Measurements from ENCODE around the gene PAQR6.
A peak's percentile ranks its signal among the peaks of the same experiment; 100 is the strongest.
"Not testable (repeated sequence)": the region's sequence is repeated elsewhere in the genome, so short reads cannot be mapped to it uniquely, and the experiment has no call there.

PAQR6 gene

DNA sequence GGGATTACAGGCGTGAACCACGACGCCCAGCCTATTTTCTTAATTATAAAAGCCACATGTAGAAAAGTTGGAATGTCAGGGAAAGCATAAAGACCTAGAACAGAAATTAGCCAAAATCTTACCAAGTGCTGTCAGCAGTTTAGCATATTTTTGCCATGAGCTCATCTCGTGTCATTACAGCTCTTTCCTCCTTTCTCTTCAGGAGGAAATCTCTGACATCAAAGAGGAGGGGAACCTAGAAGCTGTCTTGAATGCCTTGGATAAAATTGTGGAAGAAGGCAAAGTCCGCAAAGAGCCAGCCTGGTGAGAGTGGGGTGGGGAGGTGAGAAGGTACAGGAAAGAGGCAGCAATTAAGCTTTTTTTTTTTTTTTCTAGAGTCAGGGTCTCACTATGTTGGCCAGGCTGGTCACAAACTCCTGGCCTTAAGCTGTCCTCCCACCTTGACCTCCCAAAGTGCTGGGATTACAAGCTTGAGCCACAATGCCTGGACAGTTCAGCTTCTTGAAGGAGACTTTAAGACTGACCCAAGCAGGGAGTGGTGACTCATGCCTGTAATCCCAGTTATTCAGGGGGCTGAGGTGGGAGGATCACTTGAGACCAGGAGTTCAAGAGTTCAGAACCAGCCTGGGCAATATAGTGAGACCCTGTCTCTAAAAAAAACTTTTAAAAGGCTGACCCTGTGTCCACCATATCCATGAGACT lies 14.3 kb downstream of the PAQR6 start:
- H3K36me3 Mint-ChIP-seq: peaks cover 27% of the 10 kb centered on the region
- CTCF ChIA-PET: interaction anchor here (1.0 to 1.1 kb wide), 2 partner anchors 86 to 88 kb away, joined by 3 read pairs; no protein-coding TSS in a partner anchor
- no peak for DNase-seq
- H3K4me1 Mint-ChIP-seq: no peaks in the 10 kb centered on the region
- no peaks in the 10 kb centered on the region for H3K27me3 Mint-ChIP-seq
- H3K4me3 Mint-ChIP-seq: no peak overlapping the region
- no peaks in the 10 kb centered on the region for H3K9me3 Mint-ChIP-seq
- H3K27ac Mint-ChIP-seq: no peak overlapping the region

DNA sequence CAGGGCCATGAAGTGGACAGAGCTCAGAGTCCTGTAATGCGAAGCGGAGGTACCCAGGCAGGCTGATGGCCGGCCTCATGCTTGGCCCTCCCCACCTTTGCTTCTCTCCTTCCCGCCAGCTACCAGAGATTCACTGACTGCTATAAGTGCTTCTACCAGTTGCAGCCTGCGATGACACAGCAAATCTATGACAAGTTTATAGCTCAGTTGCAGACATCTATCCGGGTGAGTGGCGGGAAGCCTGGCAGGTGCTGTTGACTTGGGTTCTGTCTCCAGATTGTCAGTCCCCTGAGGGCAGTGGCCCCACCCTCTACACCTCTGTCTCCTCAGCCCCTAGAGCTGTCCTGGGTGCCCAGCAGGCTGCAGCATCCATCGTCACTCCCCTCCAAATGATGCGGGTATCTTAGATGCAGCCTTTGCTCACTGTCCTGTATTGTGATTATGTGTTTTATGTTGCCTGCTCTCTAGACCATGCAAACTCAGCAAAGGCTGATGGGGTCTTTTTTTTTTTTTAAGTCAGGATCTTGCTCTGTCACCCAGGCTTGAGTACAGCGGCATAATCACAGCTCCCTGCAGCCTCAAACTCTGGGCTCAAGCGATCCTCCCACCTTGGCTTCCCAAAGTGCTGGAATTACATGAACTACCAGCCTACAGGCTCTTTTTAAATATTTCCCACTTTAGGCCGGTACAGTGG lies 15.5 kb downstream of the PAQR6 start:
- no peaks in the 10 kb centered on the region for H3K9me3 Mint-ChIP-seq
- CTCF ChIA-PET: interaction anchor here (0.5 to 1.1 kb wide), 3 partner anchors 10 to 87 kb away, joined by 3 read pairs; no protein-coding TSS in a partner anchor
- no peak overlapping the region for H3K27ac Mint-ChIP-seq
- no peak overlapping the region for H3K4me3 Mint-ChIP-seq
- no peak for DNase-seq
- H3K4me1 Mint-ChIP-seq: peaks cover 2% of the 10 kb centered on the region
- H3K36me3 Mint-ChIP-seq: peaks cover 28% of the 10 kb centered on the region
- H3K27me3 Mint-ChIP-seq: no peaks in the 10 kb centered on the region

DNA sequence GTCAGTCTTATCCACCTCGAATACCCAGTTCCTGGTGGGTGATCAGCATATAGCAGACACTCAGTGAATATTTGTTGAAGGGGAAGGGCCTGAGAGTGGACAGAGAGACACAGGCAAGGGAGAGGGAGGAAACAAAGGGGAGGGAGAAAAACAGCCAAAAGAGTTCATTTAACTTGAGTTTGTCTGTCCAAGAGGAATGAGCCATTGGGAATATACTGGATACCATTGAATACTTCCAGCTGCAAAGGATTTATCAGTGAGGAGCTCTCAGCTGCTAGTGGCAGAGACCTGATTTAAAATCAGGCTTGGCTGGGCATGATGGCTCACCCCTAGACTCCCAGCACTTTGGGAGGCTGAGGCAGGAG lies 17.4 kb downstream of the PAQR6 start:
- peaks cover 26% of the 10 kb centered on the region for H3K36me3 Mint-ChIP-seq
- peaks cover 14% of the 10 kb centered on the region for H3K4me1 Mint-ChIP-seq
- no peak for DNase-seq
- H3K4me3 Mint-ChIP-seq: no peak overlapping the region
- H3K27me3 Mint-ChIP-seq: no peaks in the 10 kb centered on the region
- CTCF ChIA-PET: interaction anchor here (9.9 kb wide), 1 partner anchor 81 kb away, joined by 315 read pairs; the partner anchor contains the start of gene SEMA4A
- H3K9me3 Mint-ChIP-seq: no peaks in the 10 kb centered on the region
- no peak overlapping the region for H3K27ac Mint-ChIP-seq

- Mint-ChIP-seq H3K4me1 (peaks cover 17% of the 10 kb centered on the region), H3K27me3 (no peaks in the 10 kb centered on the region), H3K27ac (no peak overlapping the region), H3K36me3 (peaks cover 27% of the 10 kb centered on the region), H3K9me3 (no peaks in the 10 kb centered on the region), H3K4me3 (no peak overlapping the region)
- CTCF ChIA-PET: interaction anchor here (0.7 to 9.9 kb wide), 2 partner anchors 81 to 369 kb away, joined by 3 to 315 read pairs; partner anchors contain the start of gene SEMA4A
- no peak for DNase-seq
Measured at GRCh38 chr1:156229809-156230472, 17.9 kb downstream of the PAQR6 start.

- Mint-ChIP-seq H3K27ac (no peak overlapping the region), H3K36me3 (peaks cover 31% of the 10 kb centered on the region), H3K4me3 (no peak overlapping the region), H3K27me3 (no peaks in the 10 kb centered on the region), H3K9me3 (no peaks in the 10 kb centered on the region), H3K4me1 (peaks cover 24% of the 10 kb centered on the region)
- DNase-seq: no peak
- CTCF ChIA-PET: interaction anchor here (1.5 to 9.9 kb wide), 2 partner anchors 79 to 91 kb away, joined by 3 to 315 read pairs; partner anchors contain the start of gene SEMA4A
Measured at GRCh38 chr1:156228501-156228900, 19.4 kb downstream of the PAQR6 start.

DNA sequence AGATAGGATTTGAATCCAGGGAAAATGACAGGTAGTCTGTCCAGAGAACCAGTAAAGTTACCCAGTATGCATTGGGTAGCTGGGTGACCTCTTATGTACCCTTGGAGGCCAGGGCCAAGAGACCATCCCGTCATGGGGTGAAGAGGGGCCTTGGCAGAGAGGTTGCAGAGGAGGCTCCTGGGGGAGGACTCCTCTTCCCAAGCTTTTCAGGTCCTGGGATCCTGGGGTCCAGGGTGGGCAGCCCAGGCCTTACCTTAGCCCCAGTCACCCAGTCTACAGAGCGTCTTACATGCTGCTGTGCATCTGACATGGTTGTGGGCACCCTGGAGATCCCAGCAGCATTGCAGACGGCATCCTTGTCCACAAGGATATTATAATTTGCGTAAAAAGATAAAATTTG lies 21.1 kb downstream of the PAQR6 start:
- H3K9me3 Mint-ChIP-seq: no peaks in the 10 kb centered on the region
- DNase-seq: no peak
- peak overlapping the region; percentile 89 for H3K27ac Mint-ChIP-seq
- no peak overlapping the region for H3K4me3 Mint-ChIP-seq
- H3K27me3 Mint-ChIP-seq: no peaks in the 10 kb centered on the region
- peaks cover 41% of the 10 kb centered on the region for H3K4me1 Mint-ChIP-seq
- CTCF ChIA-PET: interaction anchor here (0.6 to 9.9 kb wide), 7 partner anchors 13 to 323 kb away, joined by 3 to 315 read pairs (median 16); partner anchors contain the start of genes PMF1 and SEMA4A
- peaks cover 46% of the 10 kb centered on the region for H3K36me3 Mint-ChIP-seq

- peaks cover 51% of the 10 kb centered on the region for H3K36me3 Mint-ChIP-seq
- CTCF ChIA-PET: interaction anchor here (0.6 to 9.9 kb wide), 13 partner anchors 12 to 130 kb away, joined by 3 to 315 read pairs (median 7); partner anchors contain the start of genes PMF1 and SEMA4A
- H3K4me3 Mint-ChIP-seq: no peak overlapping the region
- no peak for DNase-seq
- H3K9me3 Mint-ChIP-seq: no peaks in the 10 kb centered on the region
- H3K4me1 Mint-ChIP-seq: peaks cover 48% of the 10 kb centered on the region
- H3K27me3 Mint-ChIP-seq: no peaks in the 10 kb centered on the region
- peak overlapping the region; percentile 89 for H3K27ac Mint-ChIP-seq
Measured at GRCh38 chr1:156226116-156226538, 21.7 kb downstream of the PAQR6 start.

- CTCF ChIA-PET: interaction anchor here (0.6 to 9.9 kb wide), 21 partner anchors 12 to 221 kb away, joined by 3 to 315 read pairs (median 4); partner anchors contain the start of genes PMF1, SEMA4A and SMG5
- H3K27ac Mint-ChIP-seq: peak overlapping the region; percentile 89
Measured at GRCh38 chr1:156225677-156226014, 22.2 kb downstream of the PAQR6 start.

GRCh38 chr1:156221986-156222692 lies 25.7 kb downstream of the PAQR6 start:
- CTCF ChIA-PET: interaction anchor here (0.7 to 9.9 kb wide), 4 partner anchors 8 to 73 kb away, joined by 3 to 315 read pairs (median 24); partner anchors contain the start of genes PMF1 and SEMA4A
- peaks cover 48% of the 10 kb centered on the region for H3K36me3 Mint-ChIP-seq
- peaks cover 75% of the 10 kb centered on the region for H3K4me1 Mint-ChIP-seq
- H3K27me3 Mint-ChIP-seq: no peaks in the 10 kb centered on the region
- no peak for DNase-seq
- H3K4me3 Mint-ChIP-seq: no peak overlapping the region
- H3K27ac Mint-ChIP-seq: peak overlapping the region; percentile 85
- H3K9me3 Mint-ChIP-seq: peaks cover 3% of the 10 kb centered on the region

More at GRCh38 chr1:156225677-156226014, 22.2 kb downstream of the PAQR6 start:
- Mint-ChIP-seq H3K4me3 (no peak overlapping the region), H3K4me1 (peaks cover 51% of the 10 kb centered on the region), H3K36me3 (peaks cover 55% of the 10 kb centered on the region), H3K9me3 (no peaks in the 10 kb centered on the region), H3K27me3 (no peaks in the 10 kb centered on the region)
- no peak for DNase-seq

DNA sequence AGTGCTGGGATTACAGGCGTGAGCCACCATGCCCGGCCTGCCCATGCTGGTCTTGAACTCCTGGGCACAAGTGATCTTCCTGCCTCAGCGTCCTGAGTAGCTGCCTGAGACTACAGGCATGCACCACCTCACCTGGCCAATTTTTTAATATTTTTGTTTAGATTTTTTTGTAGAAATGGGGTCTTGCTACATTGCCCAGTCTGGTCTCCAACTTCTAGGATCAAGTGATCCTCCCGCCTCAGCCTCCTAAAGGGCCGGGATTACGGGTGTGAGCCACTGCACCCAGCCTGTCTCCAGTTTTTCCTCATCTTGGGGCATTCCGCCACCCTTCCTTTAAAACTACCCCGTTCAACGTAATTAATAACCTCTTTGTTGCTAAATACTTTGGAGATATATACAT lies 27.6 kb downstream of the PAQR6 start:
- Mint-ChIP-seq H3K27me3 (no peaks in the 10 kb centered on the region), H3K27ac (peak overlapping the region; percentile 81), H3K36me3 (peaks cover 42% of the 10 kb centered on the region), H3K4me3 (no peak overlapping the region), H3K9me3 (peaks cover 3% of the 10 kb centered on the region), H3K4me1 (peaks cover 73% of the 10 kb centered on the region)
- CTCF ChIA-PET: interaction anchor here (1.2 to 1.5 kb wide), 3 partner anchors 21 to 74 kb away, joined by 4 to 5 read pairs (median 5); partner anchors contain the start of gene SLC25A44
- DNase-seq: no peak

GRCh38 chr1:156217871-156218270 lies 30.0 kb downstream of the PAQR6 start:
- peak overlapping the region; percentile 98 for H3K27ac Mint-ChIP-seq
- CTCF ChIA-PET: interaction anchor here (1.1 kb wide), 1 partner anchor 42 kb away, joined by 5 read pairs; no protein-coding TSS in a partner anchor
- no peaks in the 10 kb centered on the region for H3K27me3 Mint-ChIP-seq
- peak; percentile 49 for DNase-seq
- H3K9me3 Mint-ChIP-seq: peaks cover 3% of the 10 kb centered on the region
- peaks cover 44% of the 10 kb centered on the region for H3K36me3 Mint-ChIP-seq
- peaks cover 79% of the 10 kb centered on the region for H3K4me1 Mint-ChIP-seq
- peak overlapping the region; percentile 42 for H3K4me3 Mint-ChIP-seq

DNA sequence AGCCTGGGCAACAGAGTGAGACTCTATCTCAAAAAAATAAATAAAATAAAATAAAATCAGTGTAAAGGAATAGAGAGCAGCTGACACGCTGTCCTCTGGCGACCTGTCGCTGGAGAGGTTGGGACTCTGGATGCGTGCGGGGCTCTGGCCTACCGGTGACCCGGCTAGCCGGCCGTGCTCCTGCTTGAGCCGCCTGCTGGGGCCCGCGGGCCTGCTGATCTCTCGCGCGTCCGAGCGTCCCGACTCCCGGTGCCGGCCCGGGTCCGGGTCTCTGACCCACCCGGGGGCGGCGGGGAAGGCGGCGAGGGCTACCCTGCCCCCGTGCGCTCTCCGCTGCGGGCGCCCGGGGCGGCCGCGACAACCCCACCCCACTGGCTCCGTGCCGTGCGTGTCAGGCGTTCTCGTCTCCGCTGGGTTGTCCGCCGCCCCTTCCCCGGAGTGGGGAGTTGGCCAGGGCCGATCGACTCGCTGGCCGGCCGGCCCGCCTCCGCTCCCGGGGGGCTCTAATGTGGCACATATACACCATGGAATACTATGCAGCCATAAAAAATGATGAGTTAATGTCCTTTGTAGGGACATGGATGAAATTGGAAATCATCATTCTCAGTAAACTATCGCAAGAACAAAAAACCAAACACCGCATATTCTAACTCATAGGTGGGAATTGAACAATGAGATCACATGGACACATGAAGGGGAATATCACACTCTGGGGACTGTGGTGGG lies 31.3 kb downstream of the PAQR6 start:
- H3K27ac Mint-ChIP-seq: peak overlapping the region; percentile 98
- H3K4me1 Mint-ChIP-seq: peaks cover 78% of the 10 kb centered on the region
- not testable (repeated sequence) for H3K27me3 Mint-ChIP-seq, H3K9me3 Mint-ChIP-seq, DNase-seq
- H3K36me3 Mint-ChIP-seq: peaks cover 37% of the 10 kb centered on the region
- CTCF ChIA-PET: interaction anchor here (5.1 kb wide), 1 partner anchor 8 kb away, joined by 44 read pairs; no protein-coding TSS in a partner anchor
- peak overlapping the region; percentile 42 for H3K4me3 Mint-ChIP-seq

Data from activated naive CD4-positive, alpha-beta T cell treated with anti-CD3 and anti-CD28 coated beads, Interleukin-2, amount 10 ng/mL, durations not matched to agents 7 days and 5 days (primary cell).